Measurements from ENCODE around the gene GRB7. TPM values are rescaled to one million over a fixed set of nuclear protein-coding genes. Genes with fewer than 3 reads are reported as not detected.

GRB7 gene
- total and polyA plus RNA-seq, 9 of the 15 experiments (the other 6 are each of a cell fraction or from before 2014, with no cell fraction given) = 0.04 to 6.2 (median 2.2) TPM

DNA sequence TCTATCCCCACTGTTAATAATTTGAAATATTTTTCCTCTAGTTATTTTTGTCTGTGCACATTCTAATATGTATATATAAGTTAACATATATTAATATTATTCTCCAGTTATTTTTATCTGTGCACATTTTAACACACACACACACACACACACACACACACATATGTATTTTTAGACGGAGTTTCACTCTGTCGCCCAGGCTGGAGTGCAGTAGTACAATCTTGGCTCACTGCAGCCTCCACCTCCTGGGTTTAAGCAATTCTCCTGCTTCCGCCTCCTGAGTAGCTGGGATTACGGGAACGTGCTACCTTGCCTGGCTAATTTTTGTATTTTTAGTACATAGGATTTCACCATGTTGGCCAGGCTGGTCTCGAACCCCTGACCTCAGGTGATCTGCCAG lies 20.1 kb upstream of the GRB7 start:
- TF ChIP-seq, protein P1, sequence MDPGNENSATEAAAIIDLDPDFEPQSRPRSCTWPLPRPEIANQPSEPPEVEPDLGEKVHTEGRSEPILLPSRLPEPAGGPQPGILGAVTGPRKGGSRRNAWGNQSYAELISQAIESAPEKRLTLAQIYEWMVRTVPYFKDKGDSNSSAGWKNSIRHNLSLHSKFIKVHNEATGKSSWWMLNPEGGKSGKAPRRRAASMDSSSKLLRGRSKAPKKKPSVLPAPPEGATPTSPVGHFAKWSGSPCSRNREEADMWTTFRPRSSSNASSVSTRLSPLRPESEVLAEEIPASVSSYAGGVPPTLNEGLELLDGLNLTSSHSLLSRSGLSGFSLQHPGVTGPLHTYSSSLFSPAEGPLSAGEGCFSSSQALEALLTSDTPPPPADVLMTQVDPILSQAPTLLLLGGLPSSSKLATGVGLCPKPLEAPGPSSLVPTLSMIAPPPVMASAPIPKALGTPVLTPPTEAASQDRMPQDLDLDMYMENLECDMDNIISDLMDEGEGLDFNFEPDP (CRISPR knock-in tag; IDR thresholded peaks at IDR 0.05) = no peak
- TF ChIP-seq FOXJ2 (tag; IDR thresholded peaks at IDR 0.05) (no peak), TGIF2 (CRISPR knock-in tag; IDR thresholded peaks at IDR 0.05) (no peak), HNRNPL (IDR thresholded peaks at IDR 0.05; ENCODE audit: low read depth, low read length) (no peak), XRCC4 (IDR thresholded peaks at IDR 0.05; ENCODE audit: extremely low read depth, insufficient read depth, insufficient read length) (no peak), CCNT2 (IDR thresholded peaks at IDR 0.05; ENCODE audit: borderline replicate concordance, extremely low read depth, insufficient read length, low read depth, low read length) (no peak), FOXA1 (IDR thresholded peaks at IDR 0.05; ENCODE audit: borderline replicate concordance) (no peak)
- TF ChIP-seq, protein P2, sequence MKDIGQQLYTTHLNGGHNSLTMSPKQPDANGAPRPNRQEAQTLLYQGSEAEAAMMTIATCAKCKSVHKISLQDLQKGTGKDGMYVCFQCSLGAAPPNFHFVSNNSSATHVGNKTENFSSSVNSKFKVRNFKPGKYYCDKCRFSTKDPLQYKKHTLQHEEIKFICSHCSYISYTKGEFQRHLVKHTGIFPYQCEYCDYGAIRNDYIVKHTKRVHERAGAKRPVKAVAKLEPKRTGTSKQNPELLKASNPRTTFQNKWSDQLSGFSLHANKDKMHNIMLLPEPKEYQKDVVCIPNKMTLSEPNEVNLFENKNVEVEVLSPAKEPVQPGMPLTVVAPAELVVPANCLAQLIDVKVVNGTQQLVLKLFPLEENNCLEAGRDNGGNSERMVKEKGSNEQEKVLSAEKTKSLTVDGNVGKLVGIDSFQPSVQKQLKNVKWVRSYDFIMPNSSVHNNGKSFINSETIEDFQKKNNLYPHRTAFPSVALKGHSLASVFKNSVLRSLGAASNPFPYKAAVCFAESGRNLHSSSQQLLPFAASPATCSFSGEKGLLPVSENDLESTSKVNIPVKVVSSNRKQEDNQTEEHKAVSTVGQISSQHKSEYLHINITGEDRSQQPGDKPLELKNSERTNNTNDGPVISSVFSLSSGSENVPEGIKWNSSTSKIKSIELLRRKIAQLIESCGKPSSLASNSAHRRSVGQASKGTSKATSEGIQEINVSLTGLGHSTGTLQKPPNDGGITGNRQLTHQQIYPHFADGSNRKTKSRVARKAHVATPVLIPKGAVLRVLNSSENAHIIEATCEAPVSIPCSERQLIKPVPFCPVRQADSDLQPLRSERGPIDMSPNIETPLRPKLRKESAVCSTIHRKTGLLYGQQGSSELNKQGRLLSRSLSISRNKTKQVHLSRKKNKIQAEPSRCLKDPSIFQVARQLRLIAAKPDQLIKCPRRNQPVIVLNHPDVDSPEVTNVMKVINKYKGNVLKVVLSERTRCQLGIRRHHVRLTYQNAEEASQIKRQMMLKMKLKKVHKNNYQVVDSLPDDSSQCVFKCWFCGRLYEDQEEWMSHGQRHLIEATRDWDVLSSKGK (CRISPR knock-in tag; IDR thresholded peaks at IDR 0.05) = no peak
- ChIA-PET CTCF (ENCODE audit: low intra/inter-chr PET ratio) (no interaction called here), POLR2A (no interaction called here)
- intact Hi-C loops (cut with micrococcal nuclease) (no loop called here), in situ Hi-C loops (cut with MboI) (no loop called here)
- no peak for ATAC-seq
- H3K9ac ChIP-seq (ENCODE audit: insufficient read depth in 1 of 2, low read depth in 2 of 2, low read length in 2 of 2) = no peak overlapping the region
- H4K20me1 ChIP-seq (replicated peaks; ENCODE audit: control insufficient read depth, insufficient read depth, low read length) = no peaks in the 10 kb centered on the region
- no peaks in the 10 kb centered on the region for H3K9me1 ChIP-seq (ENCODE audit: control insufficient read depth, insufficient read depth, low read length)
- no peak for FAIRE-seq
- no peak overlapping the region for H3K4me3 ChIP-seq
- DNase-seq (ENCODE audit: extremely low read depth in 1 of 4, low spot score in 3 of 4) = no peak
- no peaks in the 10 kb centered on the region for H3K27me3 ChIP-seq (ENCODE audit: control insufficient read depth in 2 of 2, insufficient read depth in 2 of 2, low read length in 2 of 2)
- no peak overlapping the region for H3K4me2 ChIP-seq (ENCODE audit: insufficient read depth, low read length)
- H3K9me3 ChIP-seq (replicated peaks; ENCODE audit: control insufficient read depth, insufficient read depth, low read depth, low read length) = no peaks in the 10 kb centered on the region
- WGBS (ENCODE audit: insufficient coverage, low coverage, missing lambda C conversion rate) = 59% methylated on average over 6 of the region's 6 CpGs
- no peaks in the 10 kb centered on the region for H3K36me3 ChIP-seq (ENCODE audit: control insufficient read depth, insufficient read depth, low read length)
- H3K27ac ChIP-seq (ENCODE audit: extremely low read depth, low read depth, low read length) = no peak overlapping the region
- H2AFZ ChIP-seq (ENCODE audit: low read depth, low read length) = no peak overlapping the region
- no TSS peak for BruUV-seq (replicated peaks)
- H3K79me2 ChIP-seq (ENCODE audit: control insufficient read depth, insufficient read depth, low read length) = no peaks in the 10 kb centered on the region
- H3K4me1 ChIP-seq (replicated peaks in 1 of 2; ENCODE audit: control insufficient read depth in 2 of 2, insufficient read depth in 2 of 2, low read length in 2 of 2) = peaks cover 0 to 13% of the 10 kb centered on the region in 2 experiments; a peak in 2 of 5 replicates

Data from K562 (cell line).